Sigmoid colon (tissue), 4 donors: Measurements from ENCODE around the gene ST6GALNAC3.

Experiments
- EP300 ChIP-seq, 4 donors: sonication (generic); formaldehyde crosslinking; IDR thresholded peaks; one replicate each; pipeline ENCODE4 v1.6.1; 2017; ENCODE audit warnings: antibody characterized with exemption in 4 of 4
- POLR2A ChIP-seq, 2 donors: fragments of 450-650 bp; IDR thresholded peaks; one replicate each; pipeline ENCODE4 v1.6.1; 2016; ENCODE audit warnings: antibody characterized with exemption in 2 of 2, mild to moderate bottlenecking in 2 of 2, moderate library complexity in 2 of 2
- TF ChIP-seq, protein P1 (sequence below), 4 experiments: fragments of 450-650 bp in 3 of 4; fragments of 200-600 bp in 1 of 4; IDR thresholded peaks; one replicate each; pipeline ENCODE4 v1.5.1; 2016 to 2019; ENCODE audit warnings: antibody characterized with exemption in 4 of 4, mild to moderate bottlenecking in 3 of 4, moderate library complexity in 2 of 4

DNA sequence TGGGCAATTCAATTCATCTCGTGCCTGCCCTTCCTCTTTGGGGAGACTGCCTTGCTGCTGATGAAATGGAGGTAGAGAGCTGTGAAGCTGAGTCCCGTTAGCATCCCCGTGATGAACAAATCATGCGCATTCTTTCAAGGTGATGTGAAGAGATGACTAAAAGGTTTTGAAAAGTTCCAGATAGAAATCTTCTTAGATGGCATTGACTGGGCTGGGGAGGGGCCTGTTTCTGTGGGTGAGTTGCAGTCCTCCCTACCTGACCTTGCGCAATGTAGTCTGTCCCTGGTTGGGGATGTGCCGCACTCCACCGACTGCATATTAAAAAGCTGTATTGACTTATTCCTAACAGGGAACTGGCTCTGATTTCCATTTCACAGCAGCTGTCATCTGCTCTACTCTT, 49.6 kb downstream of the ST6GALNAC3 start:
- TF ChIP-seq, protein P1, sequence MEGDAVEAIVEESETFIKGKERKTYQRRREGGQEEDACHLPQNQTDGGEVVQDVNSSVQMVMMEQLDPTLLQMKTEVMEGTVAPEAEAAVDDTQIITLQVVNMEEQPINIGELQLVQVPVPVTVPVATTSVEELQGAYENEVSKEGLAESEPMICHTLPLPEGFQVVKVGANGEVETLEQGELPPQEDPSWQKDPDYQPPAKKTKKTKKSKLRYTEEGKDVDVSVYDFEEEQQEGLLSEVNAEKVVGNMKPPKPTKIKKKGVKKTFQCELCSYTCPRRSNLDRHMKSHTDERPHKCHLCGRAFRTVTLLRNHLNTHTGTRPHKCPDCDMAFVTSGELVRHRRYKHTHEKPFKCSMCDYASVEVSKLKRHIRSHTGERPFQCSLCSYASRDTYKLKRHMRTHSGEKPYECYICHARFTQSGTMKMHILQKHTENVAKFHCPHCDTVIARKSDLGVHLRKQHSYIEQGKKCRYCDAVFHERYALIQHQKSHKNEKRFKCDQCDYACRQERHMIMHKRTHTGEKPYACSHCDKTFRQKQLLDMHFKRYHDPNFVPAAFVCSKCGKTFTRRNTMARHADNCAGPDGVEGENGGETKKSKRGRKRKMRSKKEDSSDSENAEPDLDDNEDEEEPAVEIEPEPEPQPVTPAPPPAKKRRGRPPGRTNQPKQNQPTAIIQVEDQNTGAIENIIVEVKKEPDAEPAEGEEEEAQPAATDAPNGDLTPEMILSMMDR (IDR thresholded peaks at IDR 0.05): no peak
- TF ChIP-seq POLR2A (IDR thresholded peaks at IDR 0.05) (no peak), EP300 (IDR thresholded peaks at IDR 0.05) (no peak)
